A549 (cell line): ENCODE results near the gene TGFBR1. TPM values are rescaled to one million over a fixed set of nuclear protein-coding genes. Genes with fewer than 3 reads are reported as not detected.
"Not testable (repeated sequence)": the region's sequence is repeated elsewhere in the genome, so short reads cannot be mapped to it uniquely, and the experiment has no call there.

Source experiments
- ATAC-seq, 2 experiments: fragments of 200-7000 bp in 1 of 2; fragments of >200 bp in 1 of 2; cut with Nextera tagmentation in 1 of 2; cut with Tn5 transposase in 1 of 2; 3 replicates each; pipeline versions ENCODE4 v1.8.0 to v1.9.1; 2018 to 2020; ENCODE audit warnings: mild to moderate bottlenecking in 1 of 2, moderate library complexity in 1 of 2
- CTCF ChIA-PET: fragments of 300-600 bp; sonication (Branson Sonifier 250); formaldehyde crosslinking; extraction: SDS; loops from one replicate; lab custom pipeline; 2021; ENCODE audit warnings: antibody characterized with exemption, inconsistent platforms; lab: Yijun Ruan, JAX
- POLR2A ChIA-PET: fragments of 350-600 bp; formaldehyde crosslinking; extraction: SDS; loops from one replicate; lab custom pipeline; 2021; ENCODE audit warnings: antibody characterized with exemption, inconsistent platforms; lab: Yijun Ruan, JAX
- DNase-seq, 2 experiments: peaks; one replicate each; pipeline versions ENCODE4 v3.0.0 to v3.0.0-alpha.2; 2011 to 2016; ENCODE audit warnings: low read depth in 1 of 2, low spot score in 1 of 2
- FAIRE-seq: peaks from 2 replicates; lab custom pipeline; 2011; peaks lifted over from hg19 to GRCh38; lab: Jason Lieb, UNC
- H3K27ac ChIP-seq, 2 experiments: fragments of >200 bp; sonication (Bioruptor Twin); formaldehyde crosslinking; 3 replicates each; pipeline ENCODE4 v1.5.1; 2016 to 2017
- H3K4me1 ChIP-seq: fragments of >200 bp; sonication (Bioruptor Twin); formaldehyde crosslinking; 3 replicates; pipeline ENCODE4 v1.6.1; 2016
- H3K4me2 ChIP-seq: fragments of >200 bp; sonication (Bioruptor Twin); formaldehyde crosslinking; 3 replicates; pipeline ENCODE4 v1.6.1; 2016
- H3K4me3 ChIP-seq: fragments of >200 bp; sonication (Bioruptor Twin); formaldehyde crosslinking; 3 replicates; pipeline ENCODE4 v1.5.1; 2016
- H3K9me3 ChIP-seq: fragments of >200 bp; sonication (Bioruptor Twin); formaldehyde crosslinking; 3 replicates; pipeline ENCODE4 v1.6.1; 2016
- BCL3 ChIP-seq: fragments of >200 bp; sonication (Bioruptor Twin); formaldehyde crosslinking; IDR thresholded peaks from 3 replicates; pipeline ENCODE4 v1.6.1; 2016
- CHD2 ChIP-seq: fragments of 150-350 bp; IDR thresholded peaks from 2 replicates; pipeline ENCODE4 v1.6.1; 2014; ENCODE audit warnings: low read length; ENCODE audit not compliant: partially characterized antibody
- CHD4 ChIP-seq: fragments of 200-600 bp; sonication (generic); IDR thresholded peaks from 2 replicates; pipeline ENCODE4 v1.6.1; 2016; ENCODE audit warnings: antibody characterized with exemption, mild to moderate bottlenecking, borderline replicate concordance
- E2F6 ChIP-seq: IDR thresholded peaks from 2 replicates; pipeline ENCODE4 v1.6.1; 2012; ENCODE audit warnings: low read depth, borderline replicate concordance
- EHMT2 ChIP-seq: fragments of 200-600 bp; sonication (generic); IDR thresholded peaks from 2 replicates; pipeline ENCODE4 v1.6.1; 2016; ENCODE audit warnings: antibody characterized with exemption, low read depth, mild to moderate bottlenecking, moderate library complexity
- EP300 ChIP-seq, 2 experiments: fragments of >200 bp; sonication (Bioruptor Twin); formaldehyde crosslinking; IDR thresholded peaks; 2 replicates in 1 of 2; 3 replicates in 1 of 2; pipeline ENCODE4 v1.6.1; 2016 to 2017
- FOSB ChIP-seq: fragments of 250-450 bp; sonication (Bioruptor Pico); IDR thresholded peaks from 2 replicates; pipeline ENCODE4 v1.5.0; 2020; ENCODE audit warnings: mild to moderate bottlenecking, moderate library complexity
- FOSL2 ChIP-seq, 2 experiments: fragments of 450-650 bp in 1 of 2; fragments of >200 bp in 1 of 2; sonication (Bioruptor Twin) in 1 of 2; formaldehyde crosslinking; IDR thresholded peaks; 2 replicates each; pipeline versions ENCODE4 v1.5.0 to v1.6.1; 2016 to 2020; ENCODE audit warnings: mild to moderate bottlenecking in 1 of 2, moderate library complexity in 1 of 2
- FOXS1 ChIP-seq: fragments of 250-450 bp; sonication (Bioruptor Pico); IDR thresholded peaks from 2 replicates; pipeline ENCODE4 v1.5.0; 2020; ENCODE audit warnings: mild to moderate bottlenecking, moderate library complexity
- HDAC2 ChIP-seq: fragments of 200-600 bp; sonication (generic); IDR thresholded peaks from 2 replicates; pipeline ENCODE4 v1.6.1; 2016
- KDM1A ChIP-seq: fragments of 200-600 bp; sonication (generic); IDR thresholded peaks from 2 replicates; pipeline ENCODE4 v1.6.1; 2016; ENCODE audit warnings: low read depth, mild to moderate bottlenecking
- MYC ChIP-seq: IDR thresholded peaks from 2 replicates; pipeline ENCODE4 v1.6.1; 2012; ENCODE audit warnings: mild to moderate bottlenecking, inconsistent platforms, low read length, improper control_type of control experiment, borderline replicate concordance
- PBX3 ChIP-seq: IDR thresholded peaks from 2 replicates; pipeline ENCODE4 v1.6.1; 2012
- RAD21 ChIP-seq, 2 experiments: fragments of >200 bp in 1 of 2; sonication (Bioruptor Twin) in 1 of 2; formaldehyde crosslinking in 1 of 2; IDR thresholded peaks in 1 of 2; conservative IDR thresholded peaks in 1 of 2; 2 replicates in 1 of 2; 3 replicates in 1 of 2; pipeline ENCODE4 v1.6.1; 2012 to 2018; ENCODE audit warnings: inconsistent platforms in 1 of 2
- RCOR1 ChIP-seq: fragments of 150-350 bp; IDR thresholded peaks from 2 replicates; pipeline ENCODE4 v1.6.1; 2014; ENCODE audit warnings: antibody characterized with exemption, low read length, low read depth
- REST ChIP-seq: fragments of 200-600 bp; sonication (generic); IDR thresholded peaks from 2 replicates; pipeline ENCODE4 v1.6.1; 2016; ENCODE audit warnings: antibody characterized with exemption, mild to moderate bottlenecking, moderate library complexity
- TFCP2L1 ChIP-seq: fragments of 250-450 bp; sonication (Bioruptor Pico); IDR thresholded peaks from 2 replicates; pipeline ENCODE4 v1.5.0; 2021; ENCODE audit warnings: mild to moderate bottlenecking
- TP53 ChIP-seq: fragments of 250-450 bp; sonication (Bioruptor Pico); IDR thresholded peaks from 2 replicates; pipeline ENCODE4 v1.5.0; 2021; ENCODE audit warnings: mild to moderate bottlenecking, moderate library complexity
- ZFP36 ChIP-seq: fragments of 450-650 bp; IDR thresholded peaks from 2 replicates; pipeline ENCODE4 v1.6.1; 2014; ENCODE audit warnings: borderline replicate concordance; ENCODE audit not compliant: partially characterized antibody
- WGBS: methylation state at CpG from one replicate; pipeline ENCODE4 v1.1.6; 2017; ENCODE audit errors: missing lambda C conversion rate; 5-methylcytosine and 5-hydroxymethylcytosine counted together
- polyA plus RNA-seq, 4 experiments: library from polyadenylated mRNA; depleted of rRNA in 3 of 4; stranded (reverse); fragments of >200 nt; fragmentation: RNase III in 1 of 4; extraction: RNeasy Plus Mini Kit Qiagen cat#74134 plus additional on column Dnase treatment in 1 of 4; gene quantifications; 2 replicates in 3 of 4; 3 replicates in 1 of 4; pipeline ENCODE4 v1.2.3, GENCODE V29; 2011 to 2017

Gene TGFBR1
- polyA plus RNA-seq, 2 of the 4 experiments (the other 2 are of a cell fraction), result 25.8 to 45.5 TPM

- Histone ChIP-seq H3K4me2 (no peak overlapping the region), H3K9me3 (0 out of 3 replicates have a peak, but pooled peaks cover 3% of the 10 kb centered on the region), H3K4me3 (no peak overlapping the region), H3K27ac (no peak overlapping the region), H3K4me1 (no peaks in the 10 kb centered on the region)
- TF ChIP-seq PBX3 (no peak), FOXS1 (no peak), FOSL2 (IDR thresholded peaks at IDR 0.05) (no peak), FOSL2 (CRISPR knock-in tag; IDR thresholded peaks at IDR 0.05) (no peak), RAD21 (conservative IDR thresholded peaks at IDR 0.05 in 1 of 2, IDR thresholded peaks at IDR 0.05 in 1 of 2) (no peak), E2F6 (no peak), TP53 (CRISPR knock-in tag) (no peak), CHD4 (no peak), CHD2 (no peak), RCOR1 (no peak), FOSB (CRISPR knock-in tag) (no peak), EP300 (IDR thresholded peaks at IDR 0.05) (no peak), KDM1A (no peak), TFCP2L1 (CRISPR knock-in tag) (no peak), REST (no peak), HDAC2 (no peak), BCL3 (no peak), ZFP36 (no peak), MYC (no peak), EHMT2 (no peak)
- FAIRE-seq (no peak), DNase-seq (no peak), ATAC-seq (no peak)
- 72% methylated on average over 3 of the region's 3 CpGs for WGBS
- CTCF ChIA-PET, result interaction anchor here (0.9 to 1.1 kb wide), 2 partner anchors 11 to 38 kb away, joined by 3 read pairs; no protein-coding TSS in a partner anchor
- POLR2A ChIA-PET, result no interaction called here
Measured at GRCh38 chr9:99096409-99096808, 8.5 kb upstream of the TGFBR1 start.

- DNase-seq, POLR2A ChIA-PET, FAIRE-seq: not testable (repeated sequence)
Measured at GRCh38 chr9:99099806-99100585, 4.9 kb upstream of the TGFBR1 start.

More at GRCh38 chr9:99099806-99100585, 4.9 kb upstream of the TGFBR1 start:
- H3K4me2 ChIP-seq, H3K4me3 ChIP-seq, H3K27ac ChIP-seq, CTCF ChIA-PET, H3K9me3 ChIP-seq, ATAC-seq: not testable (repeated sequence)
- H3K4me1 ChIP-seq, result peaks cover 26% of the 10 kb centered on the region
- 41% methylated on average over 5 of the region's 5 CpGs for WGBS
